OCI-LY1 (cell line): ENCODE results near the gene EFNB1.

Experiments
- CTCF ChIP-seq: fragments of 200-600 bp; sonication (generic), shearing (Covaris generic); IDR thresholded peaks from 2 replicates; pipeline ENCODE4 v1.5.1; 2017; ENCODE audit warnings: mild to moderate bottlenecking, antibody characterized with exemption, low read length, moderate library complexity, mixed read lengths
- EZH2 ChIP-seq: fragments of 200-600 bp; sonication (generic), shearing (Covaris generic); IDR thresholded peaks from 2 replicates; pipeline ENCODE4 v1.8.0; 2017; ENCODE audit warnings: borderline replicate concordance, mixed run types, mild to moderate bottlenecking, antibody characterized with exemption, low read length, moderate library complexity, mixed read lengths

- TF ChIP-seq CTCF, result no peak
- no peak for TF ChIP-seq EZH2
Measured at GRCh38 chrX:68823413-68824151, 5.2 kb upstream of the EFNB1 start.
